ENCODE measurements around the gene BMP2K. TPM values are rescaled to one million over a fixed set of nuclear protein-coding genes. Genes with fewer than 3 reads are reported as not detected.
A peak's percentile ranks its signal among the peaks of the same experiment; 100 is the strongest.
"Not testable (repeated sequence)": the region's sequence is repeated elsewhere in the genome, so short reads cannot be mapped to it uniquely, and the experiment has no call there.

The BMP2K gene
- total RNA-seq, 1 donor from 2014 or later = 74.6 TPM

DNA sequence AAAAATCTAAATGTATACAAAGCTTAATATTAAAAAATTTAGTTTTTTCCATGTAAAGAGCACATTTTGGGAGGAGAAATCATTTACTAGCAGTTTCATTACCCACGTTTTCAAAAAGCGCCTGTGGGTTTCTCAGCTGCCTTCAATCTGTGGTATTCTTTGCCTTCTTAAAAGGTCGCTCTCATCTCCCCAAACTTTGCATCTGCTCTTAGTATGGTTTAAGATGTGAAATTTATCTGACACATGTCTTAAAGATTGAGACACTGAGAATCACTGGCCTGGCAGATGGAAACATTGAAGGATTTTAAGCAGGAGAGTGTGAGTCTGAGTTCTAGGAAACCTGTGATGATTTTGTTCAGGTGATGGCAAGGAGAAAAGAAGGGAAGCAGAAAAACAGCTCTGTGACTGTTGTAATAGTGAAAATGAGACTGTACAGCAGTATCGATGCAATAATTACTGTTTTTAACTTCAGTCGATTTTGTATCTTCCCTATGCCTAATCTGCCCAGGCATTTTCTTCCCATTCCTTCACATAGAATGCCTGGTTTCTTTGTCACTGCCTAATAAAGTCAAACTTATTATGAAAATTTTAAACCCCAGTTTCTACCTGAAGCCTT, 87.2 kb downstream of the BMP2K start:
- no peak for DNase-seq (ENCODE audit: low spot score)

DNA sequence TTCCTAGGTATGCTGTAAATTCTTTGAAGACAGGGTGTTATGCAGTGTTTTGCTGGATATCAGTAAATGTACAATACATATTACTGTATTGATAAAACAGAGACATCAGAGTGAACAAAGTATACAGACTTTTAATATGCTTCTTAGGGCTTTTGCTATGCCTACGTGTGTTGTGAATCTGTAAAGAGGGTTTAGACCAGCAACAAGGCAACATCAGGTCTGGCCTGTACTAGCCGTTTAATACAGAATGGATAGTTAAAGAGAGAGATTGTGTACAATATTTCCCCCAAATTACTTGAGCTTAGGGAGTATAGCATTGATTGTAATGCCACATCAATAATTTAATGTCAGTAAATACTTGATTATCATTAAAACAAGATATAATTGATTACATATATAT, 87.8 kb downstream of the BMP2K start:
- DNase-seq (ENCODE audit: low spot score) = no peak

DNA sequence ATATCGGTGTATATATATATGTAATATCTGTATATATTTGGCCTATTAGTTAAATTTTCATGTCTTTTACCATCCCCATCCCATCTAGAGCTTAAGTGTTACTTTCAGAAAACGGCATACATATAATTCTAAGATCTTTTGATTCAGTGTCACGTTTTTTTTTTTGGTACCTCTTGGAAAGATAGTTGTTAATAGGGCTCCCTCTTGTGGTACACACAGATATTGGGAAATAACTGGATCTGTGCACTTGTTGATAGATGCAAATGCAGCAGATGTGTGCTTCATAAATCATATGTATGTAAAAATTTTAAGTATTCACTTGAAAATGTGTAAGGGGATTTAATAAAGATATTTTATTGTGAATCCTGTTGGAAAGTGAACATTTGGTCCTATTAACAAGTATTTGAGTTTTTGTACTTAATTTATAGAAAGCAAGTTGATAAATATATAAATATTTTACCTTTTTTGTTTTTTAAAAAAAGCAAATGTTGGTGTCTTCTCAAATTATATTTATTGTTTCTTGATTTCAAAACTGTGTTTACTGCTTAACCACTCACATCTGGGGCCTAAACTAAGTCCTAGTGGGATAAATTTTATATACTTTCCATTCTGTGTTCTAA, 88.4 kb downstream of the BMP2K start:
- peak; percentile 77 for DNase-seq (ENCODE audit: low spot score)

DNA sequence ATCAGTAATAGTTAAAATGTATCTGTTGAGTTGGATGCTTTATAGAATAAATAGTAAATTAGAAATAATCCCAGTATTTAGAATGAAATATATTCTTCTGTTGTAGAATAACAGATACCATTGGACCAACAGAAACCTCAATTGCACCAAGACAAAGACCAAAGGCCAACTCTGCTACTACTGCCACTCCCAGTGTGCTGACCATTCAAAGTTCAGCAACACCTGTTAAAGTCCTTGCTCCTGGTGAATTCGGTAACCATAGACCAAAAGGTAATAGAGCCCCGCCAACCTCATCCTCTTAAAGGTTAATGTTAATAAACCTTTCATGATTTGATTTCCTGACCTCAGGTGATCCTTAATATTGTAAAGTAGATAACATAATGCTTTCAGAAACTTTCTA, 89.3 kb downstream of the BMP2K start:
- no peak for DNase-seq (ENCODE audit: low spot score)

DNA sequence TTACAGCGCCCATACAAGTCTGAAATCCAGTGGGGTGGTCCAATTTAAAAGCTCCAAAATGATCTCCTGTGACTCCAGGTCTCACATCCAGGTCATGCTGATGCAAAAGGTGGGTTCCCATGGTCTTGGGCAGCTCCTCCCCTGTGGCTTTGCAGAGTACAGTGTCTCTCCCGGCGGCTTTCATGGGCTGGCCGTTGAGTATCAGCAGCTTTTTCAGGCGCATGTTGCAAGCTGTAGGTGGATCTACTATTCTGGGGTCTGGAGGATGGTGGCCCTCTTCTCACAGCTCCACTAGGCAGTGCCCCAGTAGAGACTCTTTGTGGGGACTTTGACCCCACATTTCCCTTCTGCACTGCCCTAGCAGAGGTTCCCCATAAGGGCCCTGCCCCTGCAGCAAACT, 92.6 kb downstream of the BMP2K start:
- DNase-seq (ENCODE audit: low spot score) = not testable (repeated sequence)

DNA sequence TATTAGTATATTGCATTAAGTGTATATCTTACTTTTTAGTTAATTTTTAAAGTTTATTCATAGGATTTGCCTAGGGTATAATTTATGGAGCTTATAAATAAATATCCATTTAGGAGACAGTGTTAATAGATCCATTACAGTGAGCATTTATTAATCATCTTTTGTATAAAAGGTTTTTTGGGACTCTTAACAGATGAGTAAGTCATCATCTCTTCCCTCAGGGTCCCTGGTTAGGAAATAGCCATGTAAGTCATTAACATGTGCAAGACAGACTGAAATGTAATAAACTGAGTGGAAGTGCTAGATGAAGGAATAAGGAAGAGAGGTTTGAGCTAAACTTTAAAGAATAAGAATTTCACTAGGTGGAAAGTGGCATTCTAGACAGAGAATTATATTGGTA, 93.9 kb downstream of the BMP2K start:
- DNase-seq (ENCODE audit: low spot score) = no peak

DNA sequence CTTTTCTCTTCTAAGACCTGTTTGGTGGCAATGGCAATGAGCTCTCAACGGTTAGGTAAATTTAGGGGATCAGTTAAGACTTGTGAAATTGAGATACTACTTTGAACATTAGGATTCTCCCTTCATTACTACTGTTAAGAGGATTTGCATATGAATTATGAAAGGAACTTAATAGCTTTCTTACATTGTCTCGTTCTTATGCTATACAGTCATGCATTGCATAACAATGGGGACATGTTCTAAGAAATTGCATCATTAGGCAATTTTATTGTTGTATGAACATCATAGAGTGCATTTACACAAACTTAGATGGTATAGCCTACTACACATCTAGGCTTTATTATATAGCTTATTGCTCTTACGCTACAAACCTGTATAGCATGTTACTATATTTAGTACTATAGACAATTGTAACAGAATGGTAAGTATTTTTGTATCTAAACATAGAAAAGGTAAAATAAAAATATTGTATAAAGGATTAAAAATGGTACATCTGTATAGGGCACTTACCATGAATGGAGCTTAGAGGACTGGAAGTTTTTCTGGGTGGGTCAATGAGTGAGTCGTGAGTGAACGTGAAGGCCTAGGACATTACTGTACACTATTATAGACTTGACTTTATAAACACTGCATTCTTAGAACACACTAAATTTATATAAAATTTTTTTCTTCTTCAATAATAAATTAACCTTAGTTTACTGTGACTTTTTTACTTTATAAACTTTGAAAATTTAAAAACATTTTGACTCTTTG, 100.6 kb downstream of the BMP2K start:
- no peak for DNase-seq (ENCODE audit: low spot score)

DNA sequence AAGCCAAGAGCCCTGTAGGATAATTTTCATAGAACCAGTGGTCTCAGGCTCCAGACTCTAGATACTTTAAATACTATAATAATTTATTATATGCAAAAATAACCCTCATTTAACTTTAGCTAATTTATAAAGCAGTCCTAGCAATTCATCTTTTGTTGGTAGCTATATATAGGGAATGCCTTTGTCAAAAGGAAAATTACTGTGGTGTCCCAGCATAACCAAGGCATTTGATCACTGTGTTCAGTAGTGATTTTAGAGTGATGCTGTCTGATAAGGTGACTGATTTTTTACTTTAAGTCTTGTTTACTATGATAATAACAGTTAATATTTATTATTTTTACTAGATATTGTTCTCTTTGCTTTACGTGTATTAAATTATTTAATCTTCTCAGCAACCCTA, 101.9 kb downstream of the BMP2K start:
- no peak for DNase-seq (ENCODE audit: low spot score)

DNA sequence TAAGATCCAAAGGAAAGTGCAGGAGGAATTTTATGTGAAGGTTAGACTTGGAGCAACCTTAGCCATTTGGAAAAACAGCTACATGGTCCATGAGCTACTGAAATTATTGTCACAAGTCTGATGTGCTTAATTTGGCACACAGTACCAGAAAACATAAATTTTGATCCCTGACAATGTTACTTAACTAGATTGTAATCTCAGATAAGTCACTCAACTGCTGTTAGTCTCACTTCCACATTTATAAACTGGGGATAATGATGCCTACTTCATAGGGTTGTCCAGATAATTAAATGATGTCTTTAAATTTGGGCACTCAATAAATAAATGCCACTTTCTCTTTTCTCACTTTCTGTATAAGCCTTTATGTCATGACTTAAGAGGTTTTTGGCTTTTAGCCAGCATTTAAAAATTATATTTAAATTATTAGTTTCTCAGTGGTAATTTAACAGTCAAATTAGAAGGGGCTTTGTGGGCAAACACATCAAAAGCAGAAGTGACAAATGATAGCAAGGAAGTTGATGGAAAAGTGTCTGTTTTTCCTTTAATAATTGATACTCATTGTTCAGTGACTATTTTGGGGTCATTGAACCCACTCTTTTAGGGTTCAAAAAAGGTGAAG, 104.8 kb downstream of the BMP2K start:
- no peak for DNase-seq (ENCODE audit: low spot score)

DNA sequence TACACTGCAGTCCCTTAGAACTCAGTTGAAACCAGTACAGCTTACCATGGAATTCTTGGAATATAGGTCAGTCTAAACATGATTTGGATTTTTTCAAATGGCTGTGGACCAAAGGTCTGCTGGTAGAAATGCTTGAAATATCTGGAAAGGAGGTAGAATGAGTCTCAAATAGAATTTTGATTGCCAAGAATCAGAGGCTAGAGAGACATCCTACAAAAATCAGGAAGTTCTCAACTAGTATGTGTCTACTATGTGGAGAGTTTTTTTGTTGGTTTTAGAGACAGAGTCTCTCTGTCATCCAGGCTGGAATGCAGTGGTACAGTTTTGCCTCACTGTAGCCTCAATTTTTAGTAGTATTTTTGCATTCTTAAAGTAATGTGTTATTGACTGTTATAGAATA, 109.4 kb downstream of the BMP2K start:
- DNase-seq (ENCODE audit: low spot score) = no peak

DNA sequence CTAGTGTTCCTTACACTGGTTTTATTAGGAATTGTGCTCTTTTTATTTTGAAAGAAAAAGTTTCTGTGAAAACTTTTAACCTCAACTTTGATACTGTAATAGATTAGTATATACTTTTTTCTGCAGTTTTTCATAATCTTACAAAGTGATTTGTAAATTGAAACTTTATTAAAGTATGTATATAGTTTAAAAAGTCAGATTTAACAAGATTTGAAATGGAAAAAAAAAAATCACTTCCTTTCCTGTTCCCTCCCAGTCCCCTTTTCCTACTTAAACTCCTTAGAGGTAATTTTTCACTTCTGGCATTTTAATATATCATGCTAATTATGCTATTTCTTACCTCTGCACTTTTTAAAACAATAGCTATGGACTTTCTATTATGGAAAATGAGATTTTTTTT, 113.8 kb downstream of the BMP2K start:
- DNase-seq (ENCODE audit: low spot score) = no peak

DNA sequence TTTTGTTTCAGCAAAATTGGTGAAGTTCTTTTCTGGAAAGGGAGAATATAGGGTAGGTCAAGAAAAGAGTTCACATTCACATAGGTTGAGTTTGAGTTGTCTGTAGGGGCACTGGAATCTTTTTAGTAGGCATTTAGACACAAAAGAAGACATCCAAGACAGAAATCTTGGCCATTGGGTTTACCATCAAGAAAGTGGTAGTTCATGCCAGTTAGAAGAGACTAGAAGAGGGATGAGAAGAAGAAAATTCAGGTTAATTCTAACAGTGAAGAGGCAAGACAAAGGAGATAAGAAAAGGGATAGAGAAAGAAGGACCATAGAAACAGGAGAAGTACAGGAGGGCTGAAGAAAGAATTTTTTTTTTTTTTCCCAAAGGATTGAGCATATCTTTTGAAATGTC, 123.2 kb downstream of the BMP2K start:
- no peak for DNase-seq (ENCODE audit: low spot score)

DNA sequence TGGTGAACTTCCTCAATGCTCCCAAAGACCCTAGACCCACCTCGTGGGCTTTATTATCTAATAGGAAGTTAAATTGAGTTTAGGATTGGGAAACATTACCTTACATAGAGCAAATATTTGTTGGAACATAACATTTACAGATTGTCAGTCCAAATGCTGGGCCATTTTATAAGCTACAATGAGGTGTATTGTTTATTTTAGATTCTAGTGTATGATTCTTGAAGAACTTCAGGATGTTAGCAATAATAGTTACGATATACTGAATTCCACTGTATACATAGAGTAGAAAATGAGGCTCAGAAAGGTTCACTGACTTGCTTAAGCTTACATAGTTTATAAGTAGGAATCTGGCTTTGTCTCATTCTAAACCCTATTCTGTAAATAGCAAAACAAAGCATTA, 125.7 kb downstream of the BMP2K start:
- no peak for DNase-seq (ENCODE audit: low spot score)

DNA sequence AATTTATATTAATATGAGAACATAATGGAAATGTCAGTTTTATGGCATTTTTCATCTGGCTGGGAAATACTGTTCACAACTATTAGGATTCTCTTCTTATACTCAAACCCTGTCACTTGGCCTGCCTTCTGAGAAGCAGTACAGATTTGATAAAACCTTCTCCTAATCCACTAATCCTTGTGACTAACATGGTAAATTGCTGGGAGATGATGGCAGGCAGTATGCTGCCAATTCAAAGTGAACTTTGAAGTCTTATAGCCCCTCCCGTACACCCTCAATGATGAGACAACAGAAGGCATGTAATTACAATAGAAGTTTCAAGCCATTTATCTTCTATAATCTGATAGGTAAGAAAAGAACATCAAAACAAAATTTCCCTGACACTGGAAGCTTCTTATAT, 126.1 kb downstream of the BMP2K start:
- peak; percentile 59 for DNase-seq (ENCODE audit: low spot score)

DNA sequence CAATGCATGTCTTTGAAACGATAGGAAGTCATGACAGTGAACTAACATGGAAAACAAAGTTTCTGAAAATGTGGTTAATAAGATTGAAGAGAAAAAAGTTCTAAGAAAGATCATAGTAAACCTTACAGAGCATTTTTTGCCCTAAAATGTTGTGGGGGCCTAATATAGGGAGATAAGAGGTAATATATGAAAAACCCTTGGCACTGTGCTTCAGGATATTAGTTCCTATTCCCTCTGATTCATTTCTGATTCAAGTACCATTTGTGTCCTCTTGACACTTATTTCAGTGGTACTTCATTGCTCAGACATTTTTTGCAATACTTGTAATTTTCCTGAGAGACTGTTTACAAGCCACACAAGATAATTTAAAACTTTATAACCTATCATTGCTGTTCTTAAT, 128.0 kb downstream of the BMP2K start:
- DNase-seq (ENCODE audit: low spot score) = no peak

DNA sequence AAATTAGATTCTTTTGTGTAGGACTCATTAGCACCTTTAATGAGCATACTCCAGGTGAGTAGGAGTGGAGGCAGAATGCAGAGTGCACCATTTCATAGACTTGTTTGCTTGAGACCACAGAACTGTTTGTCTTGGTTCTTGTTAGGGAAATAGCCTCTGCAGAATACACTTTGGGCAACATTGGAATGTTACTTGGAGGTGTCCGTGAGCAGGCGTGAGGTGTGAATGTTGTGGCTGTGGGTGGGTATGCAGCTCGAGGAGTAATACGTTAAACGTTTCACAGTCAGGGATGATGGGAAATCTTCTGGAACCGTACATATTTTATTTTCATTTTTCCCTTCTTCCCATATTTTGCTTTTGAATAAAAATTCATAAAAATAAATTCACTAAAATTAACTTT, 131.5 kb downstream of the BMP2K start:
- DNase-seq (ENCODE audit: low spot score) = no peak

DNA sequence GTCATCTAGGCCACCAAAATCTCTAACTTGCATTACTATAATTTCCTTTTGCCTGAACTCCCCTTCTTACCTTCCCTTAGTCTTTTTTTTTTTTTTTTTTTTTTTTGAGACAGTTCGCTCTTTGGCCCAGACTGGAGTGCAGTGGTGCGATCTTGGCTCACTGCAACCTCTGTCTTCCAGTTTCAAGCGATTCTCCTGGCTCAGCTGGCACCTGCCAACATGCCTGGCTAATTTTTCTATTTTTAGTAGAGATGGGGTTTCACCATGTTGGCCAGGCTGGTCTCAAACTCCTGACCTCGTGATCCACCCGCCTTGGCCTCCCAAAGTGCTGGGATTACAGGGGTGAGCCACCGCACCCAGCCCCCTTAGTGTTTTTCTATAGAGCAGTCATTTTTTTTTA, 132.8 kb downstream of the BMP2K start:
- DNase-seq (ENCODE audit: low spot score) = not testable (repeated sequence)

DNA sequence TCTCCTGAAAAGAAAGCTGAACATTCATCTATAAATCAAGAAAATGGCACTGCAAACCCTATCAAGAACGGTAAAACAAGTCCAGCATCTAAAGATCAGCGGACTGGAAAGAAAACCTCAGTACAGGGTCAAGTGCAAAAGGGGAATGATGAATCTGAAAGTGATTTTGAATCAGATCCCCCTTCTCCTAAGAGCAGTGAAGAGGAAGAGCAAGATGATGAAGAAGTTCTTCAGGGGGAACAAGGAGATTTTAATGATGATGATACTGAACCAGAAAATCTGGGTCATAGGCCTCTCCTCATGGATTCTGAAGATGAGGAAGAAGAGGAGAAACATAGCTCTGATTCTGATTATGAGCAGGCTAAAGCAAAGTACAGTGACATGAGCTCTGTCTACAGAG, 134.5 kb downstream of the BMP2K start:
- DNase-seq (ENCODE audit: low spot score) = no peak

DNA sequence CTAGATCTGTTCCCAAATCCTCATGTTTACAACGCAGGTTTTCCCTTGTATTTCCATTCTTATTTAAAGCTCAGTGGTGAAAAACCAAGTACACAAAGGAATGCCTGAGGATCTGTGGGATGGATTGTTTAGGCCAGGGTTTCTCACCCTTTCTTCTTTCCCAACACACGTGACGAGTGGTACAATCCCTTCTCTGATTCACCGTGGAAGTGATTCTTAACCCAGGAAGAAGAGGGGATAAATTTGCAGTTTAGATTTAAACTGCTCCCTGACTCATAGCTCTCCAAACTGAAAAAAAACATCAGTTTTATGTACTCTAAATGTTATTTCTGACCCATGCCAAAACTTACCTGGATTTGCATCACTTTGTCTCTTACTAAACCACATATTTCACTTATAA, 146.1 kb downstream of the BMP2K start:
- no peak for DNase-seq (ENCODE audit: low spot score)

DNA sequence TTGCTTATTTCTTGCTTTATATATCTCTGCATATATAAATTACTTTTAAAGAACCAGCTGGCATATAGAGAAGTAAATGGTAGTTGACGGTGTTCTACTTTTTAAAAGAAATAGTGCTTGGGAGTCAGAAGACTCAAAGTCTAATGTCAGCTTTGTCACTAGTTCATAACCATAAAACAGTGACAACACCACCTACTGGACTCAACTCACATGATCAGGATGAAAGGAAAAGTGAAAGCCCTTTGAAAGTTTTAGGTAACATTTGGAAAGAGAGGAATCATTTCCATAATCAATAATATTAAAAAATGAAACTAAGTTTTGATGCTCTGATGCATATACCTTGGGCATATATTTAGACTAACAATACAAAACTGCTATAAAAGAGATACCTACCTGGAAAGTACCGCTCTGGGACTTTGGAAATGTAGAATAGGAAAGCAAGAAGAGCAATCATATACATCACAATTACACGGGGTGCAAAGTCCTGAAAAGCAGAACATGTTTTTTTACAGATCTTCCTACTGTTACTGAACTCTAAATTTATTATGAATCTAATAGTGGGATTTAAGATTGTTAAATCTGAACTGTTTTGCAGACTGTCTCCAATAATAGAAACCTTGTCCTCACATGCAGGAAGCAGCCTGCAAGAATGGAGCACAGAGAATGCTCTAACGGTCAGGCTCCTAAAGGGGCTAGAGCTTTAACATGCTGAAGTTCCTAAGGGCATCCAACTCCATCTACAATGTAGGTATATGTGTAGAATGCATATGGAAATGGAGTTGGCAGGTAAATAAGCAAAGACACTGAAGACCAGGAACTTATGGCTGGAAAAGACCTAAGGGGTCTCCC, 147.5 kb downstream of the BMP2K start:
- DNase-seq (ENCODE audit: low spot score) = no peak

DNA sequence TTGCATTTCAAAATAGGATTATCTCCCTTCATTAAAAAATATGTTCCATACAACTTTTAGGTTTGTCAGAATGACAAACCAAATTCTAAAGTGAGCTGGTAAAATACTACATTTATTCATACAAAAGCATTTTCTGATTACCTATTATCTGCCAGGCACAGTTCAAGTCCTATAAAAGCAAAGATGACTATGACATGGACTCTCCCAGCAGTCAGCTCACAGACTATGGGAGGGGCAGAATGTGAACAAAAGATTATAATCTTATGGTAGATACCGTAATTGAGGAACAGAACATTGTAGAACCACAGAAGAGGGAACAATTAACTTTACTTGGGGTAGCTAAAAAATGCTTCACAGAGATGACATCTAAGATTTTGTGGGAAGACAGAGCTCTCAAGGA, 150.7 kb downstream of the BMP2K start:
- DNase-seq (ENCODE audit: low spot score) = no peak

DNA sequence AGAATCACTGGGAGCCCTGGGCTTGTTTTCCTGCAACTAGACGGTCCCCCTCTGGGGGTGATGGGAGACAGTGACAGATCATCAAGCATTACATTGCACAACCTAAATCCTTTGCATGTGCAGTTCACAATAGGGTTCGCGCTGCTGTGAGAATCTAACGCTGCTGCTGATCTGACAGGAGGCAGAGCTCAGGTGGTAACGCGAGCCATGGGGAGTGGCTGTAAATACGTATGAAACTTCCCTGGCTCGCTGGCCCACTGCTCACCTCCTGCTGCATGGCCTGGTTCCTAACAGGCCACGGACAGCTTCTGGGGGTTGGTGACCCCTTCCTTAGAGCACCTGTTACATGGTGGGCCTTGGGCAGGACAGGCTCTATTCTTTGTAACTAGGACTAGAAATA, 152.7 kb downstream of the BMP2K start:
- DNase-seq (ENCODE audit: low spot score) = no peak
